ENCODE measurements around the gene MAML3.

Gene MAML3

GRCh38 chr4:140071806-140072205, 82.2 kb downstream of the MAML3 start:
- peak; percentile 87 for DNase-seq (ENCODE audit: low read depth)
- H3K4me3 ChIP-seq (ENCODE audit: control insufficient read depth, low read depth, low read length): no peak overlapping the region
- TF ChIP-seq CTCF (IDR thresholded peaks at IDR 0.05; ENCODE audit: control insufficient read depth, insufficient read depth, low read depth, low read length, missing control alignments): no peak

GRCh38 chr4:140070973-140071372, 83.0 kb downstream of the MAML3 start:
- no peak overlapping the region for H3K4me3 ChIP-seq (ENCODE audit: control insufficient read depth, low read depth, low read length)
- no peak for TF ChIP-seq CTCF (IDR thresholded peaks at IDR 0.05; ENCODE audit: control insufficient read depth, insufficient read depth, low read depth, low read length, missing control alignments)
- DNase-seq (ENCODE audit: low read depth): no peak

- H3K4me3 ChIP-seq (ENCODE audit: control insufficient read depth, low read depth, low read length): no peak overlapping the region
- DNase-seq (ENCODE audit: low read depth): no peak
- TF ChIP-seq CTCF (IDR thresholded peaks at IDR 0.05; ENCODE audit: control insufficient read depth, insufficient read depth, low read depth, low read length, missing control alignments): no peak
Measured at GRCh38 chr4:140070366-140070765, 83.6 kb downstream of the MAML3 start.

- TF ChIP-seq CTCF (IDR thresholded peaks at IDR 0.05; ENCODE audit: control insufficient read depth, insufficient read depth, low read depth, low read length, missing control alignments): no peak
- no peak for DNase-seq (ENCODE audit: low read depth)
- no peak overlapping the region for H3K4me3 ChIP-seq (ENCODE audit: control insufficient read depth, low read depth, low read length)
Measured at GRCh38 chr4:140069066-140069465, 84.9 kb downstream of the MAML3 start.

GRCh38 chr4:140068271-140068670, 85.7 kb downstream of the MAML3 start:
- no peak for DNase-seq (ENCODE audit: low read depth)
- H3K4me3 ChIP-seq (ENCODE audit: control insufficient read depth, low read depth, low read length): no peak overlapping the region
- TF ChIP-seq CTCF (IDR thresholded peaks at IDR 0.05; ENCODE audit: control insufficient read depth, insufficient read depth, low read depth, low read length, missing control alignments): no peak

GRCh38 chr4:140066031-140066930, 87.7 kb downstream of the MAML3 start:
- no peak overlapping the region for H3K4me3 ChIP-seq (ENCODE audit: control insufficient read depth, low read depth, low read length)
- no peak for TF ChIP-seq CTCF (IDR thresholded peaks at IDR 0.05; ENCODE audit: control insufficient read depth, insufficient read depth, low read depth, low read length, missing control alignments)
- no peak for DNase-seq (ENCODE audit: low read depth)

All from AG09309 (cell line).